HG03354 (cell line): Measurements from ENCODE around the gene CAPN12.
"Not testable (repeated sequence)": the region's sequence is repeated elsewhere in the genome, so short reads cannot be mapped to it uniquely, and the experiment has no call there.

ENCODE experiments used
- ATAC-seq: cut with Tn5 transposase; IDR thresholded peaks from one replicate; pipeline ENCODE4 v1.9.1; 2021; ENCODE audit warnings: mild to moderate bottlenecking; ENCODE audit not compliant: unreplicated experiment, poor library complexity, severe bottlenecking

The CAPN12 gene

DNA sequence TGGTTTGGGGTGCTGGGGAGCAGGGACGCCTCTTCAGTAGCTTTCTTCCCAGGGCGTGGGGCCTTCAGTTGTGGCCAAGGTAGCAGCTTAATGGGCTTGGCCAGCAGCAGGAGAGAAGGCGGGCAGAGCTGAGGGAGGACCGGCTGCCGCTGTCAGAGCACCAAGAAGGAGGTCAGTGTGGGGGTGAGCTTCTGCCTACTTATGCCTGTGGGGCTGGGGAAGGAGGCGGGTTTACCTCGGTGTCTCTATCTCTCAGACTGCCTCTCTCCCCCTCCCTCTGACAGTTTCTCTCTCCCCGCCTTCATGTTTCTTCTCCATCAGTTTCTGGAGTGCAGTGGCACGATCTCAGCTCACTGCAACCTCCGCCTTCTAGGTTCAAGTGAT, at the start of gene CAPN12:
Gene CAPN12 (minus strand): TSS at position 177 of the 384 bp plus-strand sequence. CDS start 309 bp downstream, outside the sequence.
- ATAC-seq, result no peak

- no peak for ATAC-seq
Measured at GRCh38 chr19:38793671-38794070, 49.4 kb upstream of the CAPN12 start.

DNA sequence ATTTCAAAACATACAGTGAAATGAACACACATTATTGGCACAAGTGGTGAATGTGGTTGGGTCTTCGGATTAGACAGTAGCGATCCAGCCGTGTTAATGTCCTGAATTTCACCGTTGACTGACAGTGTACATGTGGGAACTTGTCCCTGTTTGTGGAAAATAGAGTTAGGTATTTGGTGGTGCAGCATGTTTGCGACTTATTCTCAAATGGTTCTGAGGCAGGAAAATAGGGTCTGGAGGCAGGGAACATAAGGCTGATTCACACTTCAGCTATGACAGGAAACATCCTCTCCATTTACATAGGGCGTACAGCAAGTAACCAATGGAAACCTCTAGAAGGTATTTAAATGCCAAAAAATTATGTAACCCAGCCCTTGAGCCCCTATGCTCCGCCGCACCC, 48.9 kb upstream of the CAPN12 start:
- ATAC-seq, result no peak

DNA sequence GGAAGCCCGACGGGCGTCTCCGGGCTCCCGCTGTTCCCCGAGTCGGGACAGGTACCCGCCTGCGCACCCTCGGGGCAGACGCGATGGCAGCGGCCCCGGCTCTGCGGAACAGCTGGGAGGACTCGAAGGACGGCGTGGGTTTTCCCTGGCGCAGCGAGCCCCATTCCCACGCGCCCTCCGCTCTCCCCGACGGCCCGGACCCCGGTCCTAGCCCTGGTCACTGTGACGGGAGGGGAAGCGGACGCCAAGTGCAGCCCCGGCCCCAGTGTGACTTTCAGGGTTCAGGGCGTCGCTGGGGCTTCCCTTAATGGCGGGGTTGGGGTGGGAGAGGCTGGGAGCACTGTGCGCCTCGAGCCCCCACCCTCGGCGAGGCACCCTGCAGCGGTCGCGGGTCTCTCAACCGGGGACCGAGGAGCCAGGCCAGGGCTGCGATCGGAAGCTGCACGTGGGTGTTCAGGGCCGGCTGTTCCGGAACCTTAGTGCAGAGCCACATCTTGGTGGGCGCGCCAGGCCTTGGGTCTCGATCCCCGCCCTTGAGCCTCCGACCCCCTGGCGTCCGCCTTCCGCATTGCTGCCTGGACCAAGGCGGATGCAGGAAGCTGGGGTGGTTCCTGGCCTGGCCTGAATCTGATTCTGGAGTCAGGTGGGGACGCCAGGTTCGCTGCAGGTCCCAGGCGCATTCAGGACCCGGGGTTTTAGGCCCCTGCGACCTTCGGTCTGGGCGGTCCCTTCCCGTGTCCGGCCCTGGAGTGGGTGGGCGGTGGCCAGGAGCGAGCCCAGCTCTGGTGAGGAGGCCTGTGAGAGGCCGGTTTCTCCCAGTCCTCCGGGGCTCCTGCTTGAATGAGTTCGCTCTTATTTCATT, 48.2 kb upstream of the CAPN12 start:
- ATAC-seq, result peak; percentile 46

DNA sequence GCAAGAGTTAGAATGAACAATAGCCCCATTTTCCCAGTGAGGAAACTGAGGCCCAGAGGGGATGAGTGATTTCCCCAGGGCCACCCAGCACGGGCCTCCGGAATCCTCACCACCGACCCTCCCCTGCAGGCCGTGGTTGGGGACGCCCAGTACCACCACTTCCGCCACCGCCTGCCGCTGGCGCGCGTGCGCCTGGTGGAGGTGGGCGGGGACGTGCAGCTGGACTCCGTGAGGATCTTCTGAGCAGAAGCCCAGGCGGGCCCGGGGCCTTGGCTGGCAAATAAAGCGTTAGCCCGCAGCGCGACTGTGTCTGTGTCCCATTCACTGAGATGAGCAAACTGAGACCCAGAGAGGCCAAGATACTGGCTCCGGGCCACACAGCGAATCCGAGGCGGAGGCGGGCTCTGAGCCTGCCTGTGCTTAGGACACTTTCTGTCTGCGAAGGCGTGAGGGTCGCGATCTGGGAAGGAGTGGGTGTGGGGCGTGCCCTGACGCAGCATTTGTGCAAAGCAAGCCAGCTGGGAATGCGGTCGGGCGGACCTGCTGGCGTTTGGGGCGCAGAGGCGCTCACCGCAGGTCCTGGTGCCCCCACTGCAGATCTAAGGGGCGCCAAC, 47.3 kb upstream of the CAPN12 start:
- ATAC-seq, result peak; percentile 69

- ATAC-seq, result not testable (repeated sequence)
Measured at GRCh38 chr19:38790507-38791403, 46.5 kb upstream of the CAPN12 start.

DNA sequence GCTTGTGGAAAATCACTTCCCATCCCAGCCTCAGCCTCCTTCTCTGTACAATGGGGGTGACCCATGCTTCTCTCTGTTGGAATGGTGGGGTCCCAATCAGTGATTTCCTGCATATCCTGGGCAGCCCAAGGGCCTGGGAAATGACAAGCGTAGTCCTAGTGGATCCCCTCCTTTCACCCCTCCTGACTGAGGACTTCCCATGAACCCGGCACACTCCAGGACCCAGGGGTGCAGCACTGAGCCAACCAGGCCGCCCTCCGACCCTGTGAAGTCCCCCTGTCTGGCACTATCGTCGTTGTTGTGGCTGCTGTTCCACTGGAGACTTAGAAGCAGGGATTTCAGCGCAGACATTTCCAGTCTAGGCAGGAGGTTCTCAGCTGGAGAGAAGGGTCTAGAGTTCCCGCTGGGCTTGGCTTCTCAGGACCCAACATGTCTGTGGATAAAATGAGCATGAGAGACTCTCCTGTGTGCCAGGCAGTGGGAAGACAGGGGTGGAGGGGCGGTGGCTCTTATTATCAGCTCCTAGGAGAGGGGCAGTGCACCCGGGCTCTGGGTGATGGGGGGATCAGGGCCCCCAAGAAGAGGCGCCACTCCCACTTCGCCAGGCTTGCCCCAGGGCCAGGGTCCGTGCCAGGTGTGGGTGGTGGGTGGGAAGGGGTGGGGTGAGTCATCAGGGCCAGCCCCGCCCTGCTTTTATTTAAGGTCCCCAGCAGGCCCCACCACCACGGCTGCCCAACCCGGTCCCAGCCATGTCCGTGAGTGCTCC, 44.4 kb upstream of the CAPN12 start, which contains the start of gene LGALS7B:
Gene LGALS7B (plus strand): TSS at position 723 of the 766 bp plus-strand sequence. CDS start 27 bp downstream, at position 750.
- no peak for ATAC-seq

DNA sequence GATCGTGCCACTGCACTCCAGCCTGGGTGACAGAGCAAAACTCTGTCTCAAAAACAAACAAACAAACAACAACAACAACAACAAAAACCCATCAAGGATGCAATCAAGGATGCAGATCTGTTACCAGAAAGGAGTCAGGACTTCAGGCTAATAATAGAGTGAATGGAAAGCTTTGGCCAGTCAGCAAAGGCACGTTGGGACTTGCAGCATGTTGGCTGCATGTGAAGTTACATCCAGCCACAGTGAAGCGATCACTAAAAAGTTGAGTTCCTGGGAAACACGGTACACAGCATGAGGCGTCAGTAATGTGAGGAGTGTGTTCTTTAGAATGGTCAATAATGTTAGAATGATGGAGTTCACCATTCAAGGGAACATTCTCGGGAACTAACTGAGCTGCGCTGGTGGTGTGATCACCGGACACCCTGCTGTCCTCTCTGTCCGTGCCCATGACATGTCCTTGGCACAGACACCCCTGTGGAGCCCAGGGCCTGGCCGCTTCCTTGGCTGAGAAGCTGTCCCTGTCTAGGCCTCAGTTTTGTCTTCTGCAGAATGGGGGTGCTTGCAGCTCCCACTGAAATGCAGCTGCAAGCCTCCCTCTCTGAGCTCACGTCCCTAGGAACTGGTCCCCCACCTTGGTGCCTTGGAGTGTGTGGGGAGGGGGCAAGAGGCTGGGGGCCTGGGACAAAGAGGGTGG, 42.4 kb upstream of the CAPN12 start:
- no peak for ATAC-seq

DNA sequence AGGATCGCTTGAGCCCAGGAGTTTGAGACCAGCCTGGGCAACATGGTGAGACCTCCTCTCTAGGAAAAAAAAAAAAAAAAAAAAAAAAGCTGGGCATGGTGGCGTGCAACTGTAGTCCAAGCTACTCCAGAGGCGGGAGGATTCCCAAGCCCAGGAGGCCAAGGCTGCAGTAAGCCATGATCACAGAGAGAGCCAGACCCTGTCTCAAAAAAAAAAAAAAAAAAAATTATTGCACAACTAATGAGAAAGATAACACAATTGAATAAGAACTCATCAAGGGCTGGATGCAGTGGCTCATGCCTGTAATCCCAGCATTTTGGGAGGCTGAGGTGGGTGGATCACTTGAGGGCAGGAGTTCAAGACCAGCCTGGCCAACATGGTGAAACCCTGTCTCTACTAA, 41.8 kb upstream of the CAPN12 start:
- not testable (repeated sequence) for ATAC-seq

DNA sequence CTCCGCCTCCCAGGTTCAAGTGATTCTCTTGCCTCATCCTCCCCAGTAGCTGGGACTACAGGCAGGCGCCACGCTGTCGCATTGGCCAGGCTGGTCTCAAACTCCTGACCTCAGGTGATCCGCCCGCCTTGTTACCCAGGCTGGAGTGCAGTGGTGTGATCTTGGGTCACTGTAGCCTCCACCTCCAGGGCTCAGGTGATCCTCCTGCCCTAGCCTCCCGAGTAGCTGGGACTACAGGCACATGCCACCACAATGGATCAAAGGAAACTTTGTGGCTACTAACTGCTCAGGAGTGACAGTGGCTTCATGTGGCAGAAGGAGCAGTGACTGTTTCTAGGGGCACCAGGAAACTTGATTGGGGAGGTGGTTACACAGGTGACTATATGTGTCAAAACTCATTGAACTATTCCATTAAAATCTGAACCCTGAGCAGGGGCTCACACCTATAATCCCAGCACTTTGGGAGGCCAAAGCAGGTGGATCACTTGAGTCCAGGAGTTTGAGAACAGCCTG, 41.0 kb upstream of the CAPN12 start:
- ATAC-seq, result no peak

DNA sequence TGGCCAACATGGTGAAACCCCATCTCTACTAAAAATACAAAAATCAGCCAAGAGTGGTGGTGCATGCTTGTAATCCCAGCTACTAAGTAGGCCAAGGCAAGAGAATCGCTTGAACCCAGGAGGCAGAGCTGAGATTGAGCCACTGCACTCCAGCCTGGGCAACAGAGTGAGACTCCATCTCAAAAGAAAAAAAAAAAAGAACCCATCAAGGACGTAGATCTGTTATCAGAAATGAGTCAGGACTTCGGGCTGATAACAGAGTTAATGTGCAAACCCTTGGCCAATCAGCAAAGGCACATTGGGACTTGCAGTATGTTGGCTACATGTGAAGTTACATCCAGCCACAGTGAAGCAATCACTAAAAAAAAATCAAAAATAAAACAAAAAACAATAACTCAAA, 40.0 kb upstream of the CAPN12 start:
- no peak for ATAC-seq

GRCh38 chr19:38782212-38782611, 37.9 kb upstream of the CAPN12 start:
- ATAC-seq, result not testable (repeated sequence)

- ATAC-seq, result no peak
Measured at GRCh38 chr19:38781058-38781457, 36.8 kb upstream of the CAPN12 start.

DNA sequence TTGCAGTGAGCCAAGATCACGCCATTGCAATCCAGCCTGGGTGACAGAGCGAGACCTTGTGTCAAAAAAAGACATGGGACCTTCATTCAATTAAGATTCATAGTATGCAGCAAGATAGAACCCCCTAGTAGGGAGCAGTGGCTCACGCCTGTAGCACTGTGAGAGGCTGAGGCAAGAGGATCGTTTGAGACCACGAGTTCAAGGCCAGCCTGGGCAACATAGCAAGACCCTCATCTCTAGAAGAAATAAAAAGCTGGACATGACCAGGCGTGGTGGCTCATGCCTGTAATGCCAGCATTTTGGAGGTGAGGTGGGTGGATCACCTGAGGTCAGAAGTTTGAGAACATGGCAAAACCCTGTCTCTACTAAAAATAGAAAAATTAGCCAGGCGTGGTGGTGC, 36.2 kb upstream of the CAPN12 start:
- ATAC-seq, result no peak

- no peak for ATAC-seq
Measured at GRCh38 chr19:38778733-38779132, 34.5 kb upstream of the CAPN12 start.

- no peak for ATAC-seq
Measured at GRCh38 chr19:38774181-38774950, 30.1 kb upstream of the CAPN12 start.

DNA sequence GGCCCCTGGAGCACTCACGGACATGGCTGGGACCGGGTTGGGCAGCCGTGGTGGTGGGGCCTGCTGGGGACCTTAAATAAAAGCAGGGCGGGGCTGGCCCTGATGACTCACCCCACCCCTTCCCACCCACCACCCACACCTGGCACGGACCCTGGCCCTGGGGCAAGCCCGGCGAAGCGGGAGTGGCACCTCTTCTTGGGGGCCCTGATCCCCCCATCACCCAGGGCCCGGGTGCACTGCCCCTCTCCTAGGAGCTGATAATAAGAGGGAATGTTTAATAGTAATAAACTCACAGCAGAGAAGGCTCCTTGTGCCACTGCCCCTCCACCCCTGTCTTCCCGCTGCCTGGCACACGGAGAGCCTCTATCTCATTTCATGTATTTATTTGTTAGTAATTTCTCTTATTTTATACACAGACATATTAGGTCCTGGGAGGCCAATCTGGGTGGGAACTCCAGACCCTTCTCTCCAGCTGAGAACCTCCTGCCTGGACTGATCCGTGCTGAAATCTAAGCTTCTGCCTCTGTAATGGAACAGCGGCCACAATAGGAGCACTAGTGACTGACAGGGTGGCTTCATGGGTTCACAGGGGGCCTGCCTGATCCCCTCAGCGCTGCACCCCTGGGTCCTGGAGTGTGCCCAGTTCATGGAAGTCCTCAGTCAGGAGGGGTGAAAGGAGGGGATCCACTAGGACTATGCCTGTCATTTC, 29.3 kb upstream of the CAPN12 start, which contains the start of gene LGALS7:
Gene LGALS7 (minus strand): TSS at position 49 of the 709 bp plus-strand sequence. CDS start 25 bp downstream, at position 24.
- no peak for ATAC-seq
